GM12878 (cell line): ENCODE measurements around the gene SEC61A1. TPM values are rescaled to one million over a fixed set of nuclear protein-coding genes. Genes with fewer than 3 reads are reported as not detected.

Experiments
- ATAC-seq: fragments of 200-7000 bp; cut with Tn5 transposase; 3 replicates; pipeline ENCODE4 v1.9.1; 2020; ENCODE audit warnings: mild to moderate bottlenecking, moderate library complexity
- BruUV-seq: library from RNA; stranded (reverse); fragments of 400-500 nt; replicated peaks from 2 replicates; lab custom pipeline; 2021; lab: Mats Ljungman, UMichigan
- CTCF ChIA-PET: fragments of 300-600 bp; sonication (Branson Sonifier 250); formaldehyde crosslinking; extraction: SDS; loops from one replicate; lab custom pipeline; 2021; ENCODE audit warnings: inconsistent platforms; lab: Yijun Ruan, JAX
- POLR2A ChIA-PET: fragments of 350-600 bp; formaldehyde crosslinking; extraction: SDS; loops from one replicate; lab custom pipeline; 2021; ENCODE audit warnings: inconsistent platforms; lab: Charles Lee
- RAD21 ChIA-PET: fragments of 300-600 bp; sonication (Branson Sonifier 250); formaldehyde crosslinking; loops from one replicate; lab custom pipeline; 2023; ENCODE audit warnings: antibody characterized with exemption; ENCODE audit not compliant: unreplicated experiment; lab: Charles Lee
- SMC1A ChIA-PET: fragments of 300-600 bp; sonication (Branson Sonifier 250); formaldehyde crosslinking; loops from one replicate; lab custom pipeline; 2023; ENCODE audit not compliant: unreplicated experiment, uncharacterized antibody; lab: Charles Lee
- DNase-seq: peaks from one replicate; pipeline ENCODE4 v3.0.0-alpha.2; 2011; ENCODE audit warnings: low read depth, low spot score
- FAIRE-seq: peaks from 3 replicates; lab custom pipeline; 2011; peaks lifted over from hg19 to GRCh38; lab: Jason Lieb, UNC
- H2AFZ ChIP-seq: 2 replicates; pipeline ENCODE4 v1.6.0; 2011; ENCODE audit warnings: low read depth, low read length, control low read depth; ENCODE audit not compliant: control insufficient read depth
- H3K27ac ChIP-seq: 2 replicates; pipeline ENCODE4 v1.5.1; 2011; ENCODE audit warnings: control low read depth; ENCODE audit not compliant: control insufficient read depth, insufficient read depth
- H3K27me3 ChIP-seq, 2 experiments: replicated peaks in 1 of 2; 2 replicates each; pipeline versions ENCODE4 v1.6.0 to v1.6.1; 2011; ENCODE audit warnings: low read length in 1 of 2; ENCODE audit not compliant: control insufficient read depth in 2 of 2, insufficient read depth in 2 of 2
- H3K36me3 ChIP-seq, 2 experiments: 2 replicates each; pipeline ENCODE4 v1.5.1; 2011; ENCODE audit warnings: low read length in 1 of 2; ENCODE audit not compliant: control insufficient read depth in 2 of 2, insufficient read depth in 2 of 2
- H3K4me1 ChIP-seq: 2 replicates; pipeline ENCODE4 v1.6.1; 2011; ENCODE audit warnings: mild to moderate bottlenecking, low read length, moderate library complexity, mixed read lengths; ENCODE audit not compliant: control insufficient read depth, insufficient read depth
- H3K4me2 ChIP-seq: 2 replicates; pipeline ENCODE4 v1.6.0; 2011; ENCODE audit warnings: control low read depth; ENCODE audit not compliant: control insufficient read depth, insufficient read depth
- H3K4me3 ChIP-seq: fragments of 200-600 bp; sonication (generic); 2 replicates; pipeline ENCODE4 v1.5.1; 2016
- H3K79me2 ChIP-seq: 2 replicates; pipeline ENCODE4 v1.6.0; 2011; ENCODE audit warnings: low read length; ENCODE audit not compliant: control insufficient read depth, insufficient read depth
- H3K9ac ChIP-seq: 2 replicates; pipeline ENCODE4 v1.8.0; 2011; ENCODE audit warnings: low read length, control low read depth, mixed read lengths; ENCODE audit not compliant: control insufficient read depth, insufficient read depth
- H3K9me3 ChIP-seq: replicated peaks from 3 replicates; pipeline ENCODE4 v1.5.1; 2011; ENCODE audit warnings: mild to moderate bottlenecking, low read length; ENCODE audit not compliant: control insufficient read depth, insufficient read depth
- H4K20me1 ChIP-seq: 2 replicates; pipeline ENCODE4 v1.6.0; 2011; ENCODE audit not compliant: control insufficient read depth, insufficient read depth
- BACH1 ChIP-seq: fragments of 450-650 bp; IDR thresholded peaks from 2 replicates; pipeline ENCODE4 v1.6.1; 2017; ENCODE audit warnings: mild to moderate bottlenecking, borderline replicate concordance
- CHD1 ChIP-seq: IDR thresholded peaks from 2 replicates; pipeline ENCODE4 v1.6.1; 2012; ENCODE audit warnings: low read depth, low read length, improper control_type of control experiment
- GATAD2B ChIP-seq: fragments of 450-650 bp; conservative IDR thresholded peaks from 2 replicates; pipeline ENCODE4 v1.6.1; 2017; ENCODE audit warnings: low read depth, mild to moderate bottlenecking, moderate library complexity
- IKZF2 ChIP-seq, 2 experiments: fragments of 450-650 bp; IDR thresholded peaks; 2 replicates each; pipeline ENCODE4 v1.6.1; 2017; ENCODE audit warnings: mild to moderate bottlenecking in 2 of 2, moderate library complexity in 2 of 2
- KAT2A ChIP-seq: conservative IDR thresholded peaks from 2 replicates; pipeline ENCODE4 v1.6.1; 2011; ENCODE audit warnings: low read depth, low read length; ENCODE audit not compliant: control insufficient read depth
- RAD21 ChIP-seq: IDR thresholded peaks from 2 replicates; pipeline ENCODE4 v1.6.1; 2011; ENCODE audit warnings: mild to moderate bottlenecking, low read depth, low read length, moderate library complexity; ENCODE audit not compliant: insufficient read depth
- RAD51 ChIP-seq: fragments of 450-650 bp; IDR thresholded peaks from 2 replicates; pipeline ENCODE4 v1.6.1; 2016; ENCODE audit warnings: moderate library complexity, mild to moderate bottlenecking, inconsistent platforms
- RBBP5 ChIP-seq: fragments of 200-600 bp; sonication (generic); conservative IDR thresholded peaks from 2 replicates; pipeline ENCODE4 v1.6.1; 2016
- RCOR1 ChIP-seq: conservative IDR thresholded peaks from 2 replicates; pipeline ENCODE4 v1.6.1; 2012; ENCODE audit warnings: low read depth, low read length, improper control_type of control experiment
- ZBED1 ChIP-seq: IDR thresholded peaks from 2 replicates; pipeline ENCODE4 v1.6.1; 2016; ENCODE audit warnings: borderline replicate concordance
- WGBS: methylation state at CpG from one replicate; pipeline ENCODE4 v1.1.6; 2016; ENCODE audit warnings: low lambda C conversion rate; ENCODE audit not compliant: insufficient replicate concordance, insufficient coverage; ENCODE audit errors: missing lambda C conversion rate; 5-methylcytosine and 5-hydroxymethylcytosine counted together
- in situ Hi-C: fragments of 300-500 bp; cut with MboI; formaldehyde crosslinking; loops from 9 replicates; pipeline ENCODE4 v1.14.3; 2018; ENCODE audit warnings: mixed read lengths
- intact Hi-C: fragments of 100-400 bp; cut with micrococcal nuclease; formaldehyde crosslinking; loops from one replicate; pipeline ENCODE4 v1.14.2; 2022; ENCODE audit not compliant: unreplicated experiment
- polyA plus RNA-seq, 11 experiments: library from polyadenylated mRNA; depleted of rRNA in 4 of 11; unstranded in 6 of 11; stranded (reverse) in 5 of 11; fragments of >200 nt; fragmentation: Nextera tagmentation in 4 of 11; fragmentation: Illumina TruSeq in 1 of 11; extraction: Ambion mirVana in 4 of 11; extraction: Trizol in 1 of 11; gene quantifications; 1 replicate in 1 of 11; 2 replicates in 10 of 11; pipeline versions ENCODE4 v1.2.1 to v1.2.3, GENCODE V29; 2011 to 2016; ENCODE audit warnings: inconsistent platforms in 2 of 11, missing spikeins in 2 of 11, low read depth in 1 of 11
- total RNA-seq, 4 experiments: library from RNA; depleted of rRNA in 3 of 4; stranded (reverse); fragments of >200 nt in 3 of 4; fragmentation: Illumina TruSeq in 1 of 4; extraction: Trizol in 1 of 4; gene quantifications; 2 replicates each; pipeline versions ENCODE4 v1.2.1 to v1.2.3, GENCODE V29; 2013 to 2021
- TF ChIP-seq, protein P1 (sequence below): IDR thresholded peaks from 2 replicates; pipeline ENCODE4 v1.6.1; 2011; ENCODE audit warnings: low read depth, low read length, improper control_type of control experiment, borderline replicate concordance
- TF ChIP-seq, protein P2 (sequence below): fragments of 450-650 bp; IDR thresholded peaks from 2 replicates; pipeline ENCODE4 v1.6.1; 2014; ENCODE audit warnings: mild to moderate bottlenecking
- TF ChIP-seq, protein P3 (sequence below), 3 experiments: IDR thresholded peaks in 2 of 3; conservative IDR thresholded peaks in 1 of 3; 2 replicates each; pipeline ENCODE4 v1.5.1; 2011; ENCODE audit warnings: low read depth in 3 of 3, low read length in 3 of 3, mild to moderate bottlenecking in 3 of 3, control low read depth in 2 of 3, moderate library complexity in 2 of 3, inconsistent platforms in 1 of 3, mixed read lengths in 1 of 3; ENCODE audit not compliant: control insufficient read depth in 2 of 3, insufficient read depth in 1 of 3; ENCODE audit errors: extremely low read depth in 1 of 3
- TF ChIP-seq, protein P4 (sequence below): IDR thresholded peaks from 2 replicates; pipeline ENCODE4 v1.6.1; 2012; ENCODE audit warnings: improper control_type of control experiment, low read depth, low read length; ENCODE audit not compliant: insufficient replicate concordance

The SEC61A1 gene
- total and polyA plus RNA-seq, 10 of the 15 experiments (the other 5 are each of a cell fraction or from before 2014, with no cell fraction given): 5.2 to 265 (median 142) TPM

DNA sequence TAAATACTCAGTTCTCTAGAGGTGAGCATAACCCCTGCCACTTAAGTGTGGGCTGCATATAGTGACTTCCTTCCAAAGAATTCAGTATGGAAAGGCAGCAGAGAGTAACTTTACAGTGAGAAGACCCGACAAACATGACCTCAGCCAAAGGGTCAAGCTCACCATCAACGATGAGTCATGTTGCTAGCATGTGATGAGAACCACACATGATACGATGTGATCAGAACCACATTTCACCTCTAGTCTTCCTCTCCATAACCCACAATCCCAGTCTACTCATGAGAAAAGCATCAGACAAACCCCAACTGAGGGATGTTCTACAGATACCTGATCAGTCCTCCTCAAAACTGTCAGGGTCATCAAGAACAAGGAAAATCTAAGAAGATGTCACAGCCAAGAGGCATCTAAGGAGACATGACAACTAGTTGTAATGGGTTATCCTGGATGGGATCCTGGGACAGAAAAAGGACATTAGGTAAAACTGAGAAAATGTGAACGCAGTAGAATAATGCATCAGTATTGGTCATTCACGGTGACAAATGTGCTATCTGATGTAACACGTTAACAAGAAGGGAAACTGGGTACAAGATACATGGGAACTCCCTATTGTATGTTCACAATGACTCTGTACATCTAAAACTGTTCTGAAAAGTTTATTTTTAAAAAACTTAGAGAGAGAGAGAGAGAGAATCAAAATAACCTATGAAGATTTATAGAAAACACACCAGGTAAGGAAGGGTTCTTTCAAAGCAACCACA lies 28.3 kb downstream of the SEC61A1 start:
- H3K27me3 ChIP-seq: no peaks in the 10 kb centered on the region
- ATAC-seq (no peak), FAIRE-seq (no peak), DNase-seq (no peak)
- no peak overlapping the region for H3K4me3 ChIP-seq
- peaks cover 3 to 18% of the 10 kb centered on the region in 2 experiments; a peak in 3 of 4 replicates for H3K36me3 ChIP-seq
- ChIA-PET CTCF (interaction anchor here (0.6 kb wide), 1 partner anchor 516 kb away, joined by 4 read pairs; no protein-coding TSS in a partner anchor), RAD21 (no interaction called here), SMC1A (interaction anchor here (0.5 kb wide), 1 partner anchor 672 kb away, joined by 3 read pairs; no protein-coding TSS in a partner anchor), POLR2A (no interaction called here)
- no peak overlapping the region for H3K9ac ChIP-seq
- no peak overlapping the region for H2AFZ ChIP-seq
- H3K79me2 ChIP-seq: no peaks in the 10 kb centered on the region
- H3K9me3 ChIP-seq: no peaks in the 10 kb centered on the region
- H3K4me2 ChIP-seq: no peak overlapping the region
- intact Hi-C loops: no loop called here
- in situ Hi-C loops: loop anchor here (25.0 kb wide), 1 partner anchor 532 kb away; no protein-coding TSS in a partner anchor
- 72% methylated on average over 6 of the region's 6 CpGs for WGBS
- H3K4me1 ChIP-seq: peaks cover 4% of the 10 kb centered on the region
- no peaks in the 10 kb centered on the region for H4K20me1 ChIP-seq
- H3K27ac ChIP-seq: no peak overlapping the region
- no TSS peak for BruUV-seq
- no peak for TF ChIP-seq RCOR1
- no peak for TF ChIP-seq ZBED1
- TF ChIP-seq, protein P1, sequence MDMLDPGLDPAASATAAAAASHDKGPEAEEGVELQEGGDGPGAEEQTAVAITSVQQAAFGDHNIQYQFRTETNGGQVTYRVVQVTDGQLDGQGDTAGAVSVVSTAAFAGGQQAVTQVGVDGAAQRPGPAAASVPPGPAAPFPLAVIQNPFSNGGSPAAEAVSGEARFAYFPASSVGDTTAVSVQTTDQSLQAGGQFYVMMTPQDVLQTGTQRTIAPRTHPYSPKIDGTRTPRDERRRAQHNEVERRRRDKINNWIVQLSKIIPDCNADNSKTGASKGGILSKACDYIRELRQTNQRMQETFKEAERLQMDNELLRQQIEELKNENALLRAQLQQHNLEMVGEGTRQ: no peak
- TF ChIP-seq RAD21: no peak
- no peak for TF ChIP-seq RBBP5
- no peak for TF ChIP-seq GATAD2B
- TF ChIP-seq, protein P2, sequence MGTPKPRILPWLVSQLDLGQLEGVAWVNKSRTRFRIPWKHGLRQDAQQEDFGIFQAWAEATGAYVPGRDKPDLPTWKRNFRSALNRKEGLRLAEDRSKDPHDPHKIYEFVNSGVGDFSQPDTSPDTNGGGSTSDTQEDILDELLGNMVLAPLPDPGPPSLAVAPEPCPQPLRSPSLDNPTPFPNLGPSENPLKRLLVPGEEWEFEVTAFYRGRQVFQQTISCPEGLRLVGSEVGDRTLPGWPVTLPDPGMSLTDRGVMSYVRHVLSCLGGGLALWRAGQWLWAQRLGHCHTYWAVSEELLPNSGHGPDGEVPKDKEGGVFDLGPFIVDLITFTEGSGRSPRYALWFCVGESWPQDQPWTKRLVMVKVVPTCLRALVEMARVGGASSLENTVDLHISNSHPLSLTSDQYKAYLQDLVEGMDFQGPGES: no peak
- no peak for TF ChIP-seq KAT2A
- TF ChIP-seq, protein P3, sequence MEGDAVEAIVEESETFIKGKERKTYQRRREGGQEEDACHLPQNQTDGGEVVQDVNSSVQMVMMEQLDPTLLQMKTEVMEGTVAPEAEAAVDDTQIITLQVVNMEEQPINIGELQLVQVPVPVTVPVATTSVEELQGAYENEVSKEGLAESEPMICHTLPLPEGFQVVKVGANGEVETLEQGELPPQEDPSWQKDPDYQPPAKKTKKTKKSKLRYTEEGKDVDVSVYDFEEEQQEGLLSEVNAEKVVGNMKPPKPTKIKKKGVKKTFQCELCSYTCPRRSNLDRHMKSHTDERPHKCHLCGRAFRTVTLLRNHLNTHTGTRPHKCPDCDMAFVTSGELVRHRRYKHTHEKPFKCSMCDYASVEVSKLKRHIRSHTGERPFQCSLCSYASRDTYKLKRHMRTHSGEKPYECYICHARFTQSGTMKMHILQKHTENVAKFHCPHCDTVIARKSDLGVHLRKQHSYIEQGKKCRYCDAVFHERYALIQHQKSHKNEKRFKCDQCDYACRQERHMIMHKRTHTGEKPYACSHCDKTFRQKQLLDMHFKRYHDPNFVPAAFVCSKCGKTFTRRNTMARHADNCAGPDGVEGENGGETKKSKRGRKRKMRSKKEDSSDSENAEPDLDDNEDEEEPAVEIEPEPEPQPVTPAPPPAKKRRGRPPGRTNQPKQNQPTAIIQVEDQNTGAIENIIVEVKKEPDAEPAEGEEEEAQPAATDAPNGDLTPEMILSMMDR (IDR thresholded peaks at IDR 0.05 in 2 of 3, conservative IDR thresholded peaks at IDR 0.05 in 1 of 3; ENCODE audit: control insufficient read depth in 2 of 3, extremely low read depth in 1 of 3, insufficient read depth in 1 of 3, low read depth in 3 of 3, low read length in 3 of 3): no peak
- TF ChIP-seq BACH1: no peak
- no peak for TF ChIP-seq RAD51
- TF ChIP-seq CHD1: no peak
- TF ChIP-seq, protein P4, sequence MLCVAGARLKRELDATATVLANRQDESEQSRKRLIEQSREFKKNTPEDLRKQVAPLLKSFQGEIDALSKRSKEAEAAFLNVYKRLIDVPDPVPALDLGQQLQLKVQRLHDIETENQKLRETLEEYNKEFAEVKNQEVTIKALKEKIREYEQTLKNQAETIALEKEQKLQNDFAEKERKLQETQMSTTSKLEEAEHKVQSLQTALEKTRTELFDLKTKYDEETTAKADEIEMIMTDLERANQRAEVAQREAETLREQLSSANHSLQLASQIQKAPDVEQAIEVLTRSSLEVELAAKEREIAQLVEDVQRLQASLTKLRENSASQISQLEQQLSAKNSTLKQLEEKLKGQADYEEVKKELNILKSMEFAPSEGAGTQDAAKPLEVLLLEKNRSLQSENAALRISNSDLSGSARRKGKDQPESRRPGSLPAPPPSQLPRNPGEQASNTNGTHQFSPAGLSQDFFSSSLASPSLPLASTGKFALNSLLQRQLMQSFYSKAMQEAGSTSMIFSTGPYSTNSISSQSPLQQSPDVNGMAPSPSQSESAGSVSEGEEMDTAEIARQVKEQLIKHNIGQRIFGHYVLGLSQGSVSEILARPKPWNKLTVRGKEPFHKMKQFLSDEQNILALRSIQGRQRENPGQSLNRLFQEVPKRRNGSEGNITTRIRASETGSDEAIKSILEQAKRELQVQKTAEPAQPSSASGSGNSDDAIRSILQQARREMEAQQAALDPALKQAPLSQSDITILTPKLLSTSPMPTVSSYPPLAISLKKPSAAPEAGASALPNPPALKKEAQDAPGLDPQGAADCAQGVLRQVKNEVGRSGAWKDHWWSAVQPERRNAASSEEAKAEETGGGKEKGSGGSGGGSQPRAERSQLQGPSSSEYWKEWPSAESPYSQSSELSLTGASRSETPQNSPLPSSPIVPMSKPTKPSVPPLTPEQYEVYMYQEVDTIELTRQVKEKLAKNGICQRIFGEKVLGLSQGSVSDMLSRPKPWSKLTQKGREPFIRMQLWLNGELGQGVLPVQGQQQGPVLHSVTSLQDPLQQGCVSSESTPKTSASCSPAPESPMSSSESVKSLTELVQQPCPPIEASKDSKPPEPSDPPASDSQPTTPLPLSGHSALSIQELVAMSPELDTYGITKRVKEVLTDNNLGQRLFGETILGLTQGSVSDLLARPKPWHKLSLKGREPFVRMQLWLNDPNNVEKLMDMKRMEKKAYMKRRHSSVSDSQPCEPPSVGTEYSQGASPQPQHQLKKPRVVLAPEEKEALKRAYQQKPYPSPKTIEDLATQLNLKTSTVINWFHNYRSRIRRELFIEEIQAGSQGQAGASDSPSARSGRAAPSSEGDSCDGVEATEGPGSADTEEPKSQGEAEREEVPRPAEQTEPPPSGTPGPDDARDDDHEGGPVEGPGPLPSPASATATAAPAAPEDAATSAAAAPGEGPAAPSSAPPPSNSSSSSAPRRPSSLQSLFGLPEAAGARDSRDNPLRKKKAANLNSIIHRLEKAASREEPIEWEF: no peak
- TF ChIP-seq IKZF2 (IDR thresholded peaks at IDR 0.05): no peak
